ENCODE results near the gene MAGEA1.

MAGEA1 gene

DNA sequence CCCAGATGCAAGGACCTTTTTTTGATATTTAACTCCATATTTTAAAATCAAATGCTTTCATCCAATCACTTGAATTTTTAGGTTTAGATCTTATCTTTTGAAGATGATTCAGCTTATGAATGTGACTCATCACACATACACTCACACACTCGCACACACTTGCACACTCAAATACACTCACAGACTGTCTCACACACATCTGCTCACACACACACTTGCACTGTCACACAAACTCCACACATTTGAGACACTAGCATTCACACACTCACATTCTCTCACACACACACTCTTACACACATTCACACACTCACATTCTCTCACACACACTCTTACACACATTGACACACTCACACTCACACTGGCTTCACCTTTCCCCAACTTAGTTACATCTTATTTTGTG is 37.8 kb downstream of the MAGEA1 start:
- no peak overlapping the region for H3K4me2 ChIP-seq (ENCODE audit: low read length)
- no peak overlapping the region for H3K4me3 ChIP-seq (ENCODE audit: low read length)
- H3F3A ChIP-seq (ENCODE audit: control insufficient read depth, insufficient read depth), result no peaks in the 10 kb centered on the region
- no peaks in the 10 kb centered on the region for H3K9me3 ChIP-seq (ENCODE audit: control insufficient read depth, insufficient read depth, low read length)
- H3K9me2 ChIP-seq (replicated peaks; ENCODE audit: control insufficient read depth, low read length), result no peaks in the 10 kb centered on the region
- H3K27ac ChIP-seq (ENCODE audit: low read depth, low read length), result no peak overlapping the region
- no peaks in the 10 kb centered on the region for H3K79me2 ChIP-seq (ENCODE audit: control insufficient read depth, low read length)
- no peaks in the 10 kb centered on the region for H4K20me1 ChIP-seq (ENCODE audit: control insufficient read depth, insufficient read depth, low read depth, low read length)
- no peak for TF ChIP-seq EZH2phosphoT487 (IDR thresholded peaks at IDR 0.05; ENCODE audit: borderline replicate concordance, low read length)
- TF ChIP-seq, protein P1, sequence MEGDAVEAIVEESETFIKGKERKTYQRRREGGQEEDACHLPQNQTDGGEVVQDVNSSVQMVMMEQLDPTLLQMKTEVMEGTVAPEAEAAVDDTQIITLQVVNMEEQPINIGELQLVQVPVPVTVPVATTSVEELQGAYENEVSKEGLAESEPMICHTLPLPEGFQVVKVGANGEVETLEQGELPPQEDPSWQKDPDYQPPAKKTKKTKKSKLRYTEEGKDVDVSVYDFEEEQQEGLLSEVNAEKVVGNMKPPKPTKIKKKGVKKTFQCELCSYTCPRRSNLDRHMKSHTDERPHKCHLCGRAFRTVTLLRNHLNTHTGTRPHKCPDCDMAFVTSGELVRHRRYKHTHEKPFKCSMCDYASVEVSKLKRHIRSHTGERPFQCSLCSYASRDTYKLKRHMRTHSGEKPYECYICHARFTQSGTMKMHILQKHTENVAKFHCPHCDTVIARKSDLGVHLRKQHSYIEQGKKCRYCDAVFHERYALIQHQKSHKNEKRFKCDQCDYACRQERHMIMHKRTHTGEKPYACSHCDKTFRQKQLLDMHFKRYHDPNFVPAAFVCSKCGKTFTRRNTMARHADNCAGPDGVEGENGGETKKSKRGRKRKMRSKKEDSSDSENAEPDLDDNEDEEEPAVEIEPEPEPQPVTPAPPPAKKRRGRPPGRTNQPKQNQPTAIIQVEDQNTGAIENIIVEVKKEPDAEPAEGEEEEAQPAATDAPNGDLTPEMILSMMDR (IDR thresholded peaks at IDR 0.05; ENCODE audit: low read depth, low read length, poor library complexity, severe bottlenecking), result no peak
- H3K4me1 ChIP-seq (ENCODE audit: control insufficient read depth, low read length), result peaks cover 8% of the 10 kb centered on the region
- no peaks in the 10 kb centered on the region for H3K36me3 ChIP-seq (ENCODE audit: control insufficient read depth, low read length)
- no peaks in the 10 kb centered on the region for H3K27me3 ChIP-seq (ENCODE audit: control insufficient read depth, low read length)

DNA sequence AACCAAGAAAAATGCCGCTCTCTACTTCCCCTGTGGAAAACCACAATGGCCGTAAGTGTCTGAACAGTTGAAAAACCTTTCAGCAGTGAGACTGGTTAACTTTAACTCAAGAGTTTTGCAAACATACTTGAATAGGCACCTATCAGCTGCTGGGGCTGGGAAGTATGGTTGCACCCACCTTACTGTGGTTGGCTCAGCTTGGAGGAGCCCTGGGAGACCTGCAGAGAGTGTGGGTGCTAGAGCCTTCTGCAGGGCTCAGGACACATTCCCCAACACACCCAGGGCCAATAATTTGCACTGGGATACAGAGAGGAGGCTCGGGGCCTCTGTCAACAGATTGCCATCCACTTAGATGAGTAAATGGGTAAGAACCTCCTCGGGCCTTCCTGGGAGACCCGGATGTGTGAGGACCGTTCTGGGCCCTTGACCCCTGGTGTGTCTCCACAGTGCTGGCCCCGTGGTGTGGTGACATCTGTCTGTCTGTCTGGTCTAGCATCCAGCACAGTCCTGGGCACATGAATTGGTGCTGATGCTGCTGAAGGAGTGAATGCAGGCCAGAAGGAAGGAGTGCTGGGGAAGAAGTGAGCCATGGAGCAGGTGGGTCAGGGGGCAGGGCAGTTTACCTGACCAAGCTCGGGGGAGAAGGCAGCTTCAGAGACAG is 46.5 kb downstream of the MAGEA1 start:
- Histone ChIP-seq H3F3A (ENCODE audit: control insufficient read depth, insufficient read depth) (no peaks in the 10 kb centered on the region), H3K4me3 (ENCODE audit: low read length) (no peak overlapping the region), H3K4me1 (ENCODE audit: control insufficient read depth, low read length) (no peaks in the 10 kb centered on the region), H3K9me3 (ENCODE audit: control insufficient read depth, insufficient read depth, low read length) (no peaks in the 10 kb centered on the region), H3K4me2 (ENCODE audit: low read length) (no peak overlapping the region), H3K36me3 (ENCODE audit: control insufficient read depth, low read length) (no peaks in the 10 kb centered on the region), H3K9me2 (replicated peaks; ENCODE audit: control insufficient read depth, low read length) (no peaks in the 10 kb centered on the region), H4K20me1 (ENCODE audit: control insufficient read depth, insufficient read depth, low read depth, low read length) (no peaks in the 10 kb centered on the region), H3K27me3 (ENCODE audit: control insufficient read depth, low read length) (no peaks in the 10 kb centered on the region), H3K27ac (ENCODE audit: low read depth, low read length) (no peak overlapping the region), H3K79me2 (ENCODE audit: control insufficient read depth, low read length) (no peaks in the 10 kb centered on the region)
- no peak for TF ChIP-seq EZH2phosphoT487 (IDR thresholded peaks at IDR 0.05; ENCODE audit: borderline replicate concordance, low read length)
- TF ChIP-seq, protein P1 (IDR thresholded peaks at IDR 0.05; ENCODE audit: low read depth, low read length, poor library complexity, severe bottlenecking), result no peak

GRCh38 chrX:153226344-153227185 is 47.5 kb downstream of the MAGEA1 start:
- H3K9me3 ChIP-seq (ENCODE audit: control insufficient read depth, insufficient read depth, low read length), result no peaks in the 10 kb centered on the region
- H3K4me3 ChIP-seq (ENCODE audit: low read length), result no peak overlapping the region
- H4K20me1 ChIP-seq (ENCODE audit: control insufficient read depth, insufficient read depth, low read depth, low read length), result no peaks in the 10 kb centered on the region
- no peaks in the 10 kb centered on the region for H3K79me2 ChIP-seq (ENCODE audit: control insufficient read depth, low read length)
- no peak overlapping the region for H3K4me2 ChIP-seq (ENCODE audit: low read length)
- H3K27ac ChIP-seq (ENCODE audit: low read depth, low read length), result no peak overlapping the region
- H3K9me2 ChIP-seq (replicated peaks; ENCODE audit: control insufficient read depth, low read length), result no peaks in the 10 kb centered on the region
- TF ChIP-seq, protein P1 (IDR thresholded peaks at IDR 0.05; ENCODE audit: low read depth, low read length, poor library complexity, severe bottlenecking), result no peak
- TF ChIP-seq EZH2phosphoT487 (IDR thresholded peaks at IDR 0.05; ENCODE audit: borderline replicate concordance, low read length), result no peak
- H3K27me3 ChIP-seq (ENCODE audit: control insufficient read depth, low read length), result no peaks in the 10 kb centered on the region
- no peaks in the 10 kb centered on the region for H3F3A ChIP-seq (ENCODE audit: control insufficient read depth, insufficient read depth)
- H3K4me1 ChIP-seq (ENCODE audit: control insufficient read depth, low read length), result no peaks in the 10 kb centered on the region
- no peaks in the 10 kb centered on the region for H3K36me3 ChIP-seq (ENCODE audit: control insufficient read depth, low read length)
